Ovary (tissue), 3 donors: ENCODE results near the gene PLEKHA8.

Experiments used
- POLR2A ChIP-seq: fragments of 450-650 bp; IDR thresholded peaks from one replicate; pipeline ENCODE4 v1.6.1; 2017; ENCODE audit warnings: antibody characterized with exemption, mild to moderate bottlenecking, moderate library complexity
- TF ChIP-seq, protein P1 (sequence below), 3 donors: fragments of 450-650 bp in 2 of 3; fragments of 200-600 bp in 1 of 3; IDR thresholded peaks; one replicate each; pipeline versions ENCODE4 v1.5.1 to v1.8.0; 2016 to 2022; ENCODE audit warnings: antibody characterized with exemption in 3 of 3, mild to moderate bottlenecking in 1 of 3
- donor health status: DM: no; HTN: no; CAD: no.

DNA sequence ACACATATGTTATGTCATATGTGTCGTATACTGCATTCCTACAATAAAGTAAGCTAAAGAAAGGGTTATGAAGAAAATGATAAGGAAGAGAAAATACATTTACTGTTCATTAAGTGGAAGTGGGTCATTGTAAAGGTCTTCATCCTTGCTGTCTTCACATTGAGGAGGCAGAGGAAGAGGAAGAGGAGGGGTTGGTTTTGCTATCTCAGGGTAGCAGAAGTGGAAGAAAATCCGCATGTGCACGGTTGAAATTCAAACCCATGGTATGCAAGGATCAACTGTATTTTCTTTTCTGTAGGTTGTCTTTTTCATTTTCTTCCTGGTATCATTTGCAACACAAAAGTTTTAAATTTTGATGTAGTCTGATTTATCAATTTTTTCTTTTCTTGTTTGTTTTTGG is 6.3 kb downstream of the PLEKHA8 start:
- TF ChIP-seq, protein P1, sequence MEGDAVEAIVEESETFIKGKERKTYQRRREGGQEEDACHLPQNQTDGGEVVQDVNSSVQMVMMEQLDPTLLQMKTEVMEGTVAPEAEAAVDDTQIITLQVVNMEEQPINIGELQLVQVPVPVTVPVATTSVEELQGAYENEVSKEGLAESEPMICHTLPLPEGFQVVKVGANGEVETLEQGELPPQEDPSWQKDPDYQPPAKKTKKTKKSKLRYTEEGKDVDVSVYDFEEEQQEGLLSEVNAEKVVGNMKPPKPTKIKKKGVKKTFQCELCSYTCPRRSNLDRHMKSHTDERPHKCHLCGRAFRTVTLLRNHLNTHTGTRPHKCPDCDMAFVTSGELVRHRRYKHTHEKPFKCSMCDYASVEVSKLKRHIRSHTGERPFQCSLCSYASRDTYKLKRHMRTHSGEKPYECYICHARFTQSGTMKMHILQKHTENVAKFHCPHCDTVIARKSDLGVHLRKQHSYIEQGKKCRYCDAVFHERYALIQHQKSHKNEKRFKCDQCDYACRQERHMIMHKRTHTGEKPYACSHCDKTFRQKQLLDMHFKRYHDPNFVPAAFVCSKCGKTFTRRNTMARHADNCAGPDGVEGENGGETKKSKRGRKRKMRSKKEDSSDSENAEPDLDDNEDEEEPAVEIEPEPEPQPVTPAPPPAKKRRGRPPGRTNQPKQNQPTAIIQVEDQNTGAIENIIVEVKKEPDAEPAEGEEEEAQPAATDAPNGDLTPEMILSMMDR (IDR thresholded peaks at IDR 0.05): no peak
- no peak for TF ChIP-seq POLR2A
